ENCODE results near the gene ARHGAP29. TPM values are rescaled to one million over a fixed set of nuclear protein-coding genes. Genes with fewer than 3 reads are reported as not detected.

The ARHGAP29 gene
- total and polyA plus RNA-seq, 4 donors: 15.3 to 86.0 (median 51.5) TPM

GRCh38 chr1:94143809-94144176 lies 93.6 kb downstream of the ARHGAP29 start:
- Histone ChIP-seq H3K4me3 (ENCODE audit: low read depth, low read length) (no peak overlapping the region), H3K9me3 (ENCODE audit: control insufficient read depth, insufficient read depth, low read length) (no peaks in the 10 kb centered on the region), H3K27me3 (ENCODE audit: control insufficient read depth, insufficient read depth, low read length) (no peaks in the 10 kb centered on the region), H3K4me1 (ENCODE audit: control insufficient read depth, insufficient read depth, low read length) (no peaks in the 10 kb centered on the region), H3K36me3 (ENCODE audit: control insufficient read depth, insufficient read depth, low read length) (no peaks in the 10 kb centered on the region), H3K27ac (ENCODE audit: low read depth, low read length) (no peak overlapping the region)
- DNase-seq (ENCODE audit: low read depth in 4 of 6, low spot score in 6 of 6): no peak

- WGBS (ENCODE audit: insufficient coverage): 90% methylated on average over 1 of the region's 2 CpGs
- no peak for DNase-seq (ENCODE audit: low read depth in 4 of 6, low spot score in 6 of 6)
- no peak overlapping the region for H3K4me3 ChIP-seq (ENCODE audit: low read depth, low read length)
- H3K9me3 ChIP-seq (ENCODE audit: control insufficient read depth, insufficient read depth, low read length): no peaks in the 10 kb centered on the region
- no peaks in the 10 kb centered on the region for H3K27me3 ChIP-seq (ENCODE audit: control insufficient read depth, insufficient read depth, low read length)
- no peaks in the 10 kb centered on the region for H3K36me3 ChIP-seq (ENCODE audit: control insufficient read depth, insufficient read depth, low read length)
- no peak overlapping the region for H3K27ac ChIP-seq (ENCODE audit: low read depth, low read length)
- no peaks in the 10 kb centered on the region for H3K4me1 ChIP-seq (ENCODE audit: control insufficient read depth, insufficient read depth, low read length)
Measured at GRCh38 chr1:94143173-94143808, 94.1 kb downstream of the ARHGAP29 start.

- no peak overlapping the region for H3K4me3 ChIP-seq (ENCODE audit: low read depth, low read length)
- no peaks in the 10 kb centered on the region for H3K27me3 ChIP-seq (ENCODE audit: control insufficient read depth, insufficient read depth, low read length)
- 90% methylated on average over 2 of the region's 2 CpGs for WGBS (ENCODE audit: insufficient coverage)
- no peak for DNase-seq (ENCODE audit: low read depth in 4 of 6, low spot score in 6 of 6)
- no peaks in the 10 kb centered on the region for H3K4me1 ChIP-seq (ENCODE audit: control insufficient read depth, insufficient read depth, low read length)
- H3K27ac ChIP-seq (ENCODE audit: low read depth, low read length): no peak overlapping the region
- H3K9me3 ChIP-seq (ENCODE audit: control insufficient read depth, insufficient read depth, low read length): no peaks in the 10 kb centered on the region
- H3K36me3 ChIP-seq (ENCODE audit: control insufficient read depth, insufficient read depth, low read length): no peaks in the 10 kb centered on the region
Measured at GRCh38 chr1:94142583-94142982, 94.8 kb downstream of the ARHGAP29 start.

- H3K36me3 ChIP-seq (ENCODE audit: control insufficient read depth, insufficient read depth, low read length): no peaks in the 10 kb centered on the region
- 60% methylated on average over 1 of the region's 1 CpG for WGBS (ENCODE audit: insufficient coverage)
- H3K27me3 ChIP-seq (ENCODE audit: control insufficient read depth, insufficient read depth, low read length): no peaks in the 10 kb centered on the region
- H3K27ac ChIP-seq (ENCODE audit: low read depth, low read length): no peak overlapping the region
- no peaks in the 10 kb centered on the region for H3K4me1 ChIP-seq (ENCODE audit: control insufficient read depth, insufficient read depth, low read length)
- no peaks in the 10 kb centered on the region for H3K9me3 ChIP-seq (ENCODE audit: control insufficient read depth, insufficient read depth, low read length)
- H3K4me3 ChIP-seq (ENCODE audit: low read depth, low read length): no peak overlapping the region
- DNase-seq (ENCODE audit: low read depth in 4 of 6, low spot score in 6 of 6): no peak
Measured at GRCh38 chr1:94142022-94142421, 95.4 kb downstream of the ARHGAP29 start.

GRCh38 chr1:94132111-94132510 lies 105.3 kb downstream of the ARHGAP29 start:
- Histone ChIP-seq H3K27me3 (ENCODE audit: control insufficient read depth, insufficient read depth, low read length) (no peaks in the 10 kb centered on the region), H3K4me3 (ENCODE audit: low read depth, low read length) (no peak overlapping the region), H3K36me3 (ENCODE audit: control insufficient read depth, insufficient read depth, low read length) (no peaks in the 10 kb centered on the region), H3K27ac (ENCODE audit: low read depth, low read length) (no peak overlapping the region), H3K4me1 (ENCODE audit: control insufficient read depth, insufficient read depth, low read length) (no peaks in the 10 kb centered on the region), H3K9me3 (ENCODE audit: control insufficient read depth, insufficient read depth, low read length) (peaks cover 1% of the 10 kb centered on the region)
- DNase-seq (ENCODE audit: low read depth in 4 of 6, low spot score in 6 of 6): no peak
- 87% methylated on average over 3 of the region's 5 CpGs for WGBS (ENCODE audit: insufficient coverage)

- Histone ChIP-seq H3K9me3 (ENCODE audit: control insufficient read depth, insufficient read depth, low read length) (peaks cover 1% of the 10 kb centered on the region), H3K27ac (ENCODE audit: low read depth, low read length) (no peak overlapping the region), H3K27me3 (ENCODE audit: control insufficient read depth, insufficient read depth, low read length) (no peaks in the 10 kb centered on the region), H3K36me3 (ENCODE audit: control insufficient read depth, insufficient read depth, low read length) (no peaks in the 10 kb centered on the region), H3K4me3 (ENCODE audit: low read depth, low read length) (no peak overlapping the region), H3K4me1 (ENCODE audit: control insufficient read depth, insufficient read depth, low read length) (no peaks in the 10 kb centered on the region)
- WGBS (ENCODE audit: insufficient coverage): 76% methylated on average over 3 of the region's 8 CpGs
- no peak for DNase-seq (ENCODE audit: low read depth in 4 of 6, low spot score in 6 of 6)
Measured at GRCh38 chr1:94130851-94131595, 106.4 kb downstream of the ARHGAP29 start.

GRCh38 chr1:94126651-94127050 lies 110.7 kb downstream of the ARHGAP29 start:
- H3K4me1 ChIP-seq (ENCODE audit: control insufficient read depth, insufficient read depth, low read length): no peaks in the 10 kb centered on the region
- DNase-seq (ENCODE audit: low read depth in 4 of 6, low spot score in 6 of 6): no peak
- no peaks in the 10 kb centered on the region for H3K27me3 ChIP-seq (ENCODE audit: control insufficient read depth, insufficient read depth, low read length)
- no peaks in the 10 kb centered on the region for H3K9me3 ChIP-seq (ENCODE audit: control insufficient read depth, insufficient read depth, low read length)
- no CpG with 5 or more reads among the region's 3 CpGs for WGBS (ENCODE audit: insufficient coverage)
- no peaks in the 10 kb centered on the region for H3K36me3 ChIP-seq (ENCODE audit: control insufficient read depth, insufficient read depth, low read length)
- H3K27ac ChIP-seq (ENCODE audit: low read depth, low read length): no peak overlapping the region
- H3K4me3 ChIP-seq (ENCODE audit: low read depth, low read length): no peak overlapping the region

- Histone ChIP-seq H3K9me3 (ENCODE audit: control insufficient read depth, insufficient read depth, low read length) (no peaks in the 10 kb centered on the region), H3K36me3 (ENCODE audit: control insufficient read depth, insufficient read depth, low read length) (no peaks in the 10 kb centered on the region), H3K27me3 (ENCODE audit: control insufficient read depth, insufficient read depth, low read length) (no peaks in the 10 kb centered on the region), H3K27ac (ENCODE audit: low read depth, low read length) (no peak overlapping the region), H3K4me1 (ENCODE audit: control insufficient read depth, insufficient read depth, low read length) (no peaks in the 10 kb centered on the region), H3K4me3 (ENCODE audit: low read depth, low read length) (no peak overlapping the region)
- DNase-seq (ENCODE audit: low read depth in 4 of 6, low spot score in 6 of 6): no peak
- WGBS (ENCODE audit: insufficient coverage): 44% methylated on average over 2 of the region's 6 CpGs
Measured at GRCh38 chr1:94125551-94126514, 111.6 kb downstream of the ARHGAP29 start.

- H3K36me3 ChIP-seq (ENCODE audit: control insufficient read depth, insufficient read depth, low read length): no peaks in the 10 kb centered on the region
- peaks cover 5% of the 10 kb centered on the region for H3K4me1 ChIP-seq (ENCODE audit: control insufficient read depth, insufficient read depth, low read length)
- no CpG with 5 or more reads among the region's 1 CpG for WGBS (ENCODE audit: insufficient coverage)
- DNase-seq (ENCODE audit: low read depth in 4 of 6, low spot score in 6 of 6): no peak
- no peak overlapping the region for H3K27ac ChIP-seq (ENCODE audit: low read depth, low read length)
- no peaks in the 10 kb centered on the region for H3K9me3 ChIP-seq (ENCODE audit: control insufficient read depth, insufficient read depth, low read length)
- no peak overlapping the region for H3K4me3 ChIP-seq (ENCODE audit: low read depth, low read length)
- H3K27me3 ChIP-seq (ENCODE audit: control insufficient read depth, insufficient read depth, low read length): no peaks in the 10 kb centered on the region
Measured at GRCh38 chr1:94124538-94124937, 112.8 kb downstream of the ARHGAP29 start.

Measured in spinal cord (tissue), 10 donors.